ENCODE measurements around the gene HDAC8.
"Not testable (repeated sequence)": the region's sequence is repeated elsewhere in the genome, so short reads cannot be mapped to it uniquely, and the experiment has no call there.

Gene HDAC8

DNA sequence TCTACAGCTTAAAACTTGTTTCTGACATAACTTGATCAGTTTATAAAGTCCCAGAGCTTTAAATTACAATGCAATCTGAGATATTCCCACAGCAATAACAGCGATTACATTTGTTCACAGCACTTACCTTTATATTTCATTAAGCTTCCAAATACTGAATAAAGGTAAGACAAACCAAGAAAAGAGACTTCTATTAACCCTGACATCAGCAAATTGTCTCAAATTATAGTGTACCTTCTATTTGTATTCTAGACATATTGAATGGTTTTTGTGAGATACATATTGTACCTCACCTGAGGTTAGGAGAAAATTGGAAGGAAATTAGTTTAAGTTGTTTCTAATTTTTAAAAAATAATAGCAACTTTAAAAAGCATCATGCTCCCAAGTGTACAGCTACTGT, 111.9 kb downstream of the HDAC8 start:
- no peak for DNase-seq

DNA sequence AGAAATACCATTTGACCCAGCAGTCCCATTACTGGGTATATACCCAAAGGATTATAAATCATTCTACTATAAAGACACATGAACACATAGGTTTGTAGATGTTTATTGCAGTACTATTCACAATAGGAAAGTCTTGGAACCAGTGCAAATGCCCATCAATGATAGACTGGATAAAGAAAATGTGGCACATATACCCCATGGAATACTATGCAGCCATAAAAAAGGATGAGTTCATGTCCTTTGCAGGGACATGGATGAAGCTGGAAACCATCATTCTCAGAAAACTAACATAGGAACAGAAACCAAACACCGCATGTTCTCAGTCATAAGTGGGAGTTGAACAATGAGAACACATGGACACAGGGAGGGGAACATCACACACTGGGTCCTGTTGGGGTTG, 123.6 kb downstream of the HDAC8 start:
- not testable (repeated sequence) for DNase-seq

DNA sequence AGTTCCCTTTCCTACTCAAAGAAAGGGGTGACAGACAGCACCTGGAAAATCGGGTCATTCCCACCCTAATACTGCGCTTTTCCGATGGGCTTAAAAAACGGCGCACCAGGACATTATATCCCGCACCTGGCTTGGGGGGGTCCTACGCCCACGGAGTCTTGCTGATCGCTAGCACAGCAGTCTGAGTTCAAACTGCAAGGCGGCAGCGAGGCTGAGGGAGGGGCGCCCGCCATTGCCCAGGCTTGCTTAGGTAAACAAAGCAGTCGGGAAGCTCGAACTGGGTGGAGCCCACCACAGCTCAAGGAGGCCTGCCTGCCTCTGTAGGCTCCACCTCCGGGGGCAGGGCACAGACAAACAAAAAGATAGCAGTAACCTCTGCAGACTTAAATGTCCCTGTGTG, 131.9 kb downstream of the HDAC8 start:
- not testable (repeated sequence) for DNase-seq

DNA sequence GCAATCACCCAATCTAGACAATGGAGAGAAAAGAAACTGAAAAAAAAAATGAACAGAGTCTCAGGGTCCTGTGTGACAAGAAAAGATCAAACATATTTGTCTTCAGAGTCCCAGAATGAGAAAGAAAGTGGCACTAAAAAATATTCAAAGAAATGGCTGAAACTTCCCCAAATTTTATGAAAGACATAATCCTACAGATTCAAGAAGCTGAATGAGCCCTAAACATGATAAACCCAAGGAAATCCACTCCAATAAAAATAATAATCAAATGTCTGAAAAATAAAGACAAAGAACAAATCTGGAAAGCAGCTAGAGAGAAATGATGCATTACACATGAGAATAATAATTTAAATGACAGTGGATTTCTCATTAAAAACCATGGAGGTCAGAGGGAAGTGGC, 136.6 kb downstream of the HDAC8 start:
- no peak for DNase-seq

DNA sequence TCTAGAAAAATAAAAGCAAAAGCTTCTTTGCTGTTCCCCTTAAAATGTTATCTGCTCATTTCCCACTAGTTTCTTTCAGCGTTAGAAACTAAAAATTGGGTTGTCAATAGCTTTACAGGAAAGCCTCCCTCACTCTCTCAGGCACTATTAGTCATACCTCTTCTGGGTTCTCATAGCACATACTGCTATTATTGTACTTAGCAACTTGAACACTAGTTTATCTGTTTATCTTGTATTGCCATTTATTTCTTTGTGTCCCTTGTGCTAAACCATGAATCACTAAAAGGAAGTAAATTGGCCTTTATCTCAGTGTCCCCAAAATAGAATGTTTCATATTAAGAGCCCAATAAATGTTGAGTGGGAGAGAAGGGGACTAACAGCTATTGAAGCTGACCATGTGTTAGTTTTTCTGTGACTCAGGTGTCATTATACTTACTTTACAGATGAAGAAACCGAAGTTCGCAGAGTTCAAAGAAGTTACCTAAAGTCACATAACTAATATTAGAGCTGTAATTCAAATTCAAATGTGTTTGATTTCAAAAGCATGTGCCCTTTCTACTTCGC, 142.2 kb downstream of the HDAC8 start:
- no peak for DNase-seq

DNA sequence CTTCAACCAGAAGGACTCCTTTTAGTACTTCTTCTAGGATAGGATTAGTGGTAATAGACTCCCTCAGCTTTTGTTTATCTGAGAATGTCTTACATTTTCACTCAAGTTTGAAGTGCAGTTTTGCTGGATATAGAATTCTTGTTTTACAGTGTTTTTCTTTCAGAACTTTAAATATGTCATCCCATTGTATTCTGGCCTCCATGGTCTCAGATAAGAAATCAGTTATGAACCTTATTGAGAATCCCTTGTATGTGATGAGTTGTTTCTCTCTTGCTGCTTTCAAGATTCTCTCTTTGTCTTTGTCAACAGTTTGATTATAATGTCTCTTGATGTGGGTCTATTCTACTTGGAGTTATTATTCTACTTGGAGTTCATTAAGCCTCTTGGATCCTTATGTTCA, 150.8 kb downstream of the HDAC8 start:
- no peak for DNase-seq

DNA sequence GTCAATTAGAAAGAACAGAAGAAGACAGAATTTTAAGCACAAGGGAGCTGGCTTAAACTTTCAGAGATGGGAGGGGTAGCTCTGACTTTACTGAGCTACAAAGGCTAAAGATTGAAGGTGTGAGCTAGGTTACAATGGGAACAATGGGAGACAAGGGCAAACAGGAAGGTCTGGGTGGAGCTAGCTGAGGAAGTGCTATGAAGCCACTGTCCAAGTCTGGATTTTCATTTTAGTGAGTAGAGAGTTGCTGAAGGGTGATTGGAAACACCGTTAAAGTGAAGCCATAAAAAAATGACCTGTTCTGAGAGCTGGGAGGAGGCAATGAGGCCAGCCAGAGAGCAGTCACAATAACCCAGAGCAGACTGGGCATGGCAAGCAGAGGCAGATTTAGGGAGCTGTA, 162.7 kb downstream of the HDAC8 start:
- no peak for DNase-seq

DNA sequence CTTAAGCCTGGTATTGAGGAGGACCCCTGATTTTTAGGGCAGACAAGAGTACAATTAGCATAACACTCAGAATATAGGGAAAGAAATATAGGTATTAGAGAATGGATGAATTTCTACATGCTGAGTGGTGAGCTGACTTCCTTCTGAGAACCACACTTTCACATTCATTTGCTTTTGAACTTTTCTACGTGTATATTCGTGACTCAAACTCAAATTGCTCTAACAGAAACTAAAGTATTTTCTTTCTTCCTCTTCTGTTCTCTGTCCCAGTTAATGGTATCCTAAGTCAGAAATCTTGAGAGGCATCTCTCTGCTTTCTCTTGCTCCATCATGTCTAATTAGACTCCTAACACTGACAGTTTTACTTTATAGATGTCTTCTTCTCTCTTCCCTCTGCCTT, 163.8 kb downstream of the HDAC8 start:
- DNase-seq, result no peak

DNA sequence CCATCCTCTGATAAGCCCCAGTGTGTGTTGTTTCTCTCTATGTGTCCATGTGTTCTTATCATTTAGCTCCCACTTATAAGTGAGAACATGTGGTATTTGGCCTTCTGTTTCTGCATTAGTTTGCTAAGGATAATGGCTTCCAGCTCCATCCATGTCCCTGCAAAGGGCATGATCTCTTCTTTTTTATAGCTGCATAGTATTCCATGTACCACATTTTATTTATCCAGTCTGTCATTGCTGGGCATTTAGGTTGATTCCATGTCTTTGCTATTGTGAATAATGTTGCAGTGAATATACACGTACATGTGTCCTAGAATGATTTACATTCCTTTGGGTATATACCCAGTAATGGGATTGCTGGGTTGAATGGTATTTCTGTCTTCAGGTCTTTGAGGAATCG, 167.5 kb downstream of the HDAC8 start:
- DNase-seq, result not testable (repeated sequence)

DNA sequence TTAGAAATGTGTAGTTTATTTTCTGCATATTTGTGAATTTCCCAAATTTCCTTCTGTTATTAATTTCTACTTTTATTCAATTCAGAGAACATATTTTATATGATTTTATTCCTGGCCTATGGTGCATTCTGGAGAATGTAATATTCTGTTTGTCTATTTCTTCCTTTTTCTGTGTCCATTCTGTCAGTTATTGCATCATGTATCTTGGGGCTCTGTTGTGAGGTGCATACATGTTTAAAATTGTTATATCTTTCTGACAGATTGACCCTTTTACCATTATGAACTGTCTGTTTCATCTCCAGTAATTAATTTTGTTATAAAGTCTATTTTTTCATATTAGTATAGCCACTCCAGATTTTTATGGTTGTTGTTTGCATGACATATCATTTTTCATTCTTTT, 170.0 kb downstream of the HDAC8 start:
- no peak for DNase-seq

DNA sequence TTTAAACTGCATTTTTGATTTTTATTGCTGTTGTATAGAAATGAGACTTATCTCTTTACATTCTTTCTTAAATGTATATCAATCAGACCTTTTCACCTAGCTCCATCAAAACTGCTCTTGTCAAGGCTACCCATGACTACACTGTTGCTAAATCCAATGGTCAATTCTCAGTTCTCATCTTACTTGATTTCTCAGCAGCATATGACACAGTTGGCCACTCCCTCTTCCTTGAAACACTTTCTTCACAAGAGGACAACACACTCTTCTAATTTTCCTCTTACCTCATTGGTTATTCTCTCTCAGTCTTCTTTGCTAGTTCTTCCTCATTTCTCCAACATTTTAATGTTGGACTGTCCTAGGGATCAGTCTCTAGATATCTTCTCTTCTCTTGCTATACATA, 172.8 kb downstream of the HDAC8 start:
- DNase-seq, result no peak

DNA sequence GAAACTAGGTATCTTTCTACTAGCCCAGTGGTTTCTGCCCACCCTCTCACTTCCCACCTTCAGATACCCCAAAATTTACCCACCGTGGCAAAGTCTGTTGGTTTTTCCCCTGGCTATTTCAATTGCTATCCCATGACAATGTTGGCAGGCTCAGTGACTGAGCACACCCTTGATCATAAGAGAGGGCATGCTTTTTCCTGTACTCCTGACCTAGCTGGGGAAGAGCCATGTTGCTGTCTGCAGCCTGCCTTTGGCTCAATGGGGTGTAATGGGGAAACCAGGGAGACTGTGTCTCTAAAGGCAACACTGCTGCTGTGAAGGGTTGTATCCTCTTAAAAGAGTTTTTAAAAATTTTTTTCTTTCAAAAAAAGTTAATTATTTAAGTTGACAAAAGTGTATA, 176.5 kb downstream of the HDAC8 start:
- no peak for DNase-seq

DNA sequence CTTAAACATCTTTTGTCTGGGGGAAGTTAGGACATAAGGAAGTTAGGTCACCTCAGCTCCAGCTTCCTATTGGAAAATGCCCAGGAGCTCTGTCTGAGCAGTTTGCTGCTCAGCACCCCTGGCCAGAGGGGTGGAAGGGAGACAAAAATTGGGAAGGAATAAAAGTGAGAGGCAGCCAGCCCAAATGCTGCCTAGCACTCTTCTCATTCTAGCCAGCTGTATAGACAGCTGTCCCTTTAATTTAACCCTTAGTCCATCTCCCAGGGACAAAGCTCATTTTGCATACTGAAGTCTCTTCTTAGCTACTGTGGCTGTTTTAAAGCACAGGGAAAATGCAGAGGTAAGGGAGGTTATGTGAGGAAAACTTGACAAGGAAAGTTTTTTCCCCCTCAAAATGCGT, 177.4 kb downstream of the HDAC8 start:
- DNase-seq, result no peak

DNA sequence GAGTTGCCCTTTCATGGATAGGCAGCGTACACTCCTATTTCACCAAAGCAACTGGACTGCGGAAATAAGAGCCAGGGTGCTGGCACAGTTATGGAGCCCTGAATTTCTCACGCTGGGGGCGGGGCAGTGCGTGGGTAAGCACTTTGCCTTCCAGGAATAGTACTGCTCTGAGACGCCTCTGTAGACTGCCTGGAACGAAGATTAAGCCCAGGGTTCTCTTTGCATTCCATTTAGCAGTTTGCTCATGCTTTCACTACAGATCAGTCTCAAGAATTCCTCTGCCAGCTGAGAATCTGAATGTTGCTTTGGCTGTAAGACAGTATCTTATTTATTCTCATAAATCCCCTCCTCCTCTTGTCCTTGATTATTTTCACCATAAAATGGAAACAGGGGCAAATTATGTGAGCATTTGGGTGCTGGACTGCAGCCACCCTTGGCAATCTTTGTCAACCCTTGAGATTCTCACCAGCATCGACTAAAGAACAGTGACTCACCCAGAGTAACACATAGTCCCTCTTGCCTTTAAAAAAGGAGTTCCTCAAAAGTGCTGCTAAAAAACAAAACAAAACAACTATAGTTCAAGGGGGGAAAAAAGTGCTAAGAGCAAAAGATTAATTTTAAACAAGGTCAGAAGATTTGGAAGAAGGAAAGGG, 178.0 kb downstream of the HDAC8 start:
- no peak for DNase-seq

DNA sequence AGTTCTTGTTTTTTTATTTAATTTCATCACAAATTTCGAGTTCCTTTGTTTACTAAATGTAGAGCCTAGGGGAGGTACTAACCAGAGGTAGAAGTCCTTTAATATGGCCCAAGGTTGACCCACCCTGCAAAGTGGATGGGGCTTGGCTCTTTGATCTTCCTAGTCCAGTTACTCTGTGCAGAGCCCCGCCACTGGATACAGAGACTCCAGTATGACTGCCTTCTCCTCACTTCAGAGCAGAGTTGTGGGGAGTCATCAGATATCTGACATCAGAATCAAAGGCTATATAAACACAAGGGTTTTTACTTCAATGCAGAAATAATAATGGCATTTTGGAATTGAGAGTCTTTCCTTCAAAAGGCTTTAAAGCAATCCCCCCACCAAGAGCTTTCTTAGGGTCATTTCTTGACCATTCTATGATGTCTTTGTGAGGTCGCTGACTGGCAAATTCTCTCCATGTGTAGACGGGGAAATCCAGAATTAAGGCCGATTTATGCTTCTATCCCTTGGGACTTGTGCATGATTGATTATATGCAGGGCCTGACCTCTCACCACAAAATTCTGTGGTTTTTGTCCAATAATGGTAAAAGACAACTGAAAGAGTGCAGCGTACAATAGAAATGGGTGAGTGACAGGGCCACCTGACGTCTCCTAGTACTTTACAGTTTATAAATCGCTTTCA, 178.7 kb downstream of the HDAC8 start:
- DNase-seq, result no peak

DNA sequence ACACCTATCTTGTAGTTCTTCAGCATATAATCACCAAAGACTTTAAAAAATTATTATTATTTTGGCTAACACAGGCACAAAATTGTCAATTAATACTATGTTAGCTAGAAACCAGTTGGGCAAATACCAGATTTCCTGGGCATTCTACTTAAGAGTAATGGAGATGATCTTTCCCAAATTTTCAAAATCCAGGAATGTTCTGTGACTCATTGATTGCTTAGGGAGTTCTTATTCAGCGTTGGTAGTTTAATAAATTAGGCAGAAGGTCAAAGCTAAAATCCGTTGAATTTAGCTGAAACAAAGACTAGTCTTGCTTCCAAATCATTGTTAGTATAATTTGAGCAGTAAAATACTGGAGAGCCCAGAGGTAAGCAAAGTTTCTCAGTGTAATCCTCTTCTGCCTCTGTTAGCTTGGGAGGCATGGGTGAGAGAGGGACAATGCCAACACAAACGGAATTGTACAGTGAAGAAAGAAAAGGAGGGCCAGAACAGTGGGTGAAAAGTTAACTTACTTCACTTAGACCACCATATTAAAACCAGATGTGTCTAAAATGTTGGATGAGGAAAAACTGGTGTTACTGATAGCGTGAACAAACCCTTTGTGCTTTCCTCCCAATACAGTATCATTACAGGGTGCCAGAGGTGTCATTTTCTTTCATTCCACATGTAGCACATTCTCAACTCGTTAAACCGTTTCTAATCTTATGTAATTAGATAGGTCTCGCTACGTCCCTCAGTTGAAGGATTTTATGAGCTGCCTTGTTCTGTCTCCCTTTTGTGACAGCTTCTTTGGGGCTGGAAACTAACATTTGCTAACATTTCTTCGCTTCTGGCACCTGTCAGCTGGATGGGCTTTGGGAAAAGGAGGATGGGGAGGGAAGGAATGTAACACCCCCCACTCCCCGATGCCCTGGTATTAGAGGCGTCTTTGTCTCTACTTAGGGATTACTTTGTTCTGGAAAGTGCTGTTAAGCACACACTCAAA, 179.5 kb downstream of the HDAC8 start:
- DNase-seq, result no peak

DNA sequence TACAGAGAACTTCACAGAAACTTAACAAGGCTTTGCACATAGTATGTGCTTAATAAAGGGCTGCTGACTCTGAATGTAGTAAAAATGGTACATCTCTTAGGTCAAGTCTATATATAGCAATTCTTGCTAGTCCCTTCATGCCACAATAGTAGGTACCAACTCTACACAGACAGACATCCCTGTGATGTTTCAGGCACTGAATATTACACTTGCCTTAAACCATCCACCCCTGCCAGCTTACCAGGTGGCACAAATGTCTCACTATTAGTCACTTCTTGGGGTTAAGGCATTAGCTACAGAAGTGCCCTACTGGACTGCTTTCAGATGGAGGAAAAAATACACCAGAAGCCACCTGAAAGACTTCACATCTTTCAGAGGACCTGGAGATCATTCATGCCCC, 180.6 kb downstream of the HDAC8 start:
- no peak for DNase-seq

DNA sequence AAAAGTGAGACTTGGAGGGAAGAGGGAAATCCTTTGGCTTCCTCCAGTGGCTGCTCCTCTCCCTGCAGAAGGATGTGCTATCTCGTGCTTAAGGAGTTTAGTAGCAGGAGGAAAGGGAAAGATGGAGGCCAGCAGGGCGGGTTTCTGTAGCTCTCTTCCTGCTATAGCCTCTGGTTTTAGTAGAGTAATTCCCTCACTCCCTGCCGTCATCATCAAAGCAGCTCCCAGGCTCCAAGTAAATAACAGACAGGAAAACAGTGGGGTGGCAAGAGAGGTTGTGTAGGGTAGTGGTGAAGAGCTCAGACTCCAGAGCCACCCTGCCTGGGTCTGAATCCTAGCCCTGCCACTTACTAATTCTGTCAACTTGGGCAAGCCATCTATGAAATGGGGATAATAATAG, 185.4 kb downstream of the HDAC8 start:
- DNase-seq, result no peak

DNA sequence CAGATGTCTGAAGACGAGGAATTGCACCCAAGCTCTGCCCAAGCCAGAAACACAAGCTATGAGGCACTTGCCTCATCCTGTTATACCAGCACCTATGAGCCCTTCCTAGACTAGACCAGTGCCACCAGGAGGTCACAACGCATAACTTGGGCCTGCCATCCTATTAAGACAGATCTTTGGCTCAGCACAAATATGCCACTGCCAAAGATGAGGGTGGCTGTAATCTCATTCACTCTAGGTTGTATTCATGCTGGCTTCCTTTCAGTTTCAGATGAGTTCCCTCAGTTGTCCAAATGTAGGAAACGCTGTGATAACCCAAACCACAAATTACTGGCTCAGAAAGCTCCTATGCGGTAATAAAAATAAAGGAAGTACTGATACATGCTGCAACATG, 190.4 kb downstream of the HDAC8 start:
- DNase-seq, result no peak

DNA sequence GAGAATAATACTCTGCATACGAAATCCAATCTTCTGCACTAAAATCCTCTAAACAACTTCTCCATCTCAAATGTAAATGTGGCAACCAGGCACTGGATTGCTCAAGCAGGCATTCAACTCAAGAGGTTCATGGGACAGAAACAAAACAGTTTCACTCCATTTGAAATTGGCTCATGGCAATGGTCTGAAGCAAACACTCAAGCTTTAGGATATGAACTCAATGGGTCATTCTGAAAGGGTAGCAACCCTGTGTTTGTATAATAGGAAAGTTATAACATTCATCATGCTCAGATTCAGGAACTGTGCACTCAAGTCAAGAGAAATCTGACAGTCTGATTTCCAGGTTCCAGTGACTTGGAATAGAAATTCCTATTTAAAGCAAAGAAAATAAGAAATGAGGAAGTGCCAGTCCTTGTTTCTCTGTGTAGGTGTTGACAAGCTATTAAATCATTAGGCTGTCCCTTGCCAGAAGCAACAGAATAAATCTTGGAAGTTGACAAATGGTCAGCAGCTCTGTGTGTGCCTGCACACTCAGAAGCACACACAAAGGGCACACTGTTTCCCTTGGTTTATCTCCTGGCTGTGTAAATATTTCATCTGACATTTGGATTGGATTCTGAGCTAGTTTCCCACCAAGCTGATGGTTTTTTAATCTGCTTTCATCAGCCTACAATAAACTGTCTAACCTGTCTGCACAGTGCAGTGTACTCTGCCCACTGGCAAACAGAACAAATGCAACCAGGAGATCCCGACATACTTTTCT, 191.0 kb downstream of the HDAC8 start:
- no peak for DNase-seq

DNA sequence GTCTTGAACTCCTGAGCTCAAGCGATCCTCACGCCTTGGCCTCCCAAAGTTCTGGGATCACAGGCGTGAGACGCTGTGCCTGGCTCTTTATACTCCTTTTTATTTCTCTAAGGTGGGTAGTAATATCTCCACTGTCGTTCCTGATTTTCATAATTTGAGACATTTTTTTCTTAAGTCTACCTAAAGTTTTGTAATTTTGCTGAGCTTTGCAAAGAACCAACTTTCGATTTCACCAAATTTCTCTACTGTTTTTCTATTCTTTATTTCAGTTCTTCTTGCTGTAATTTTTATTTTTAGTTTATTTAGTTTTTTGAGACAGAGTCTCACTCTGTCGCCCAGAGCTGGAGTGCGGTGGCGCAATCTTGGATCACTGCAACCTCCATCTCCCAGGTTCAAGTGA, 196.5 kb downstream of the HDAC8 start:
- no peak for DNase-seq

DNA sequence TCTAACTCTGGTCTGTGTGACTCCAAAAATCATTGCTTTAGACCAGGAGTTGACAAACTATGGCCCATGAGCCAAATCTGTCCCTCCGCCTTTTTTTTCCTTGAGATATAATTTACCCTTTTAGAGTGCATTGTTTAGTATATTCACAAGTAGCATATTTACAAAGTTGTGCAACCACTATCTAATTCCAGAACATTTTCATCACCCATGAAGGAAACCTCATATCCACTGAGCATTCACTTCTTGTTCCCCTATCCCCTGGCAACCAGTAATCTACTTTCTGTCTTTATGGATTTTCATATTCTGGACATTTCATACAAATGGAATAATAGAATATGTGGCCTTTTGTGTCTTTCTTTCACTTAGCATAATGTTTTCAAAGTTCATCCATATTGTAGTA, 199.5 kb downstream of the HDAC8 start:
- no peak for DNase-seq

DNA sequence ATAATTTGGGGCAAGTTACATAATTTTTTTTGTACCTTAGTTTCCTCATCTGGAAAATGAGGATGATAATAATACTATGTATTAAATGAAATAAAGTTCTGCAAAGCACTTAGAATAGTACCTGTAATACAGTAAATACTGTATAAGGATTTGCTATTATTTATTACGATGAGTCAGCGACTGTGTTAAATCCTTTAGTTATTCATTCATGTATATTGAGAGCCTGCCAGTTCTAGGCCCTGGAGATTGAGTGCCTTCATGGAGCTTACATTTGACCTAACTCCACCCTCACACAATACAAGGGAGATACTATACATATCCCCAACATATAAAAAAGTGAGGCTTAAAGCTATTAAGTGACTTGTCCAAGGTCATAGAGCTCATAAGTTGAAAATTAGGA, 199.9 kb downstream of the HDAC8 start:
- DNase-seq, result no peak
